NCI-H774 (cell line): ENCODE data around the gene JAKMIP2.
"Not testable (repeated sequence)": the region's sequence is repeated elsewhere in the genome, so short reads cannot be mapped to it uniquely, and the experiment has no call there.

ENCODE experiments used
- DNase-seq: peaks from one replicate; lab custom pipeline; 2025; lab: John Stamatoyannopoulos, UW

JAKMIP2 gene

DNA sequence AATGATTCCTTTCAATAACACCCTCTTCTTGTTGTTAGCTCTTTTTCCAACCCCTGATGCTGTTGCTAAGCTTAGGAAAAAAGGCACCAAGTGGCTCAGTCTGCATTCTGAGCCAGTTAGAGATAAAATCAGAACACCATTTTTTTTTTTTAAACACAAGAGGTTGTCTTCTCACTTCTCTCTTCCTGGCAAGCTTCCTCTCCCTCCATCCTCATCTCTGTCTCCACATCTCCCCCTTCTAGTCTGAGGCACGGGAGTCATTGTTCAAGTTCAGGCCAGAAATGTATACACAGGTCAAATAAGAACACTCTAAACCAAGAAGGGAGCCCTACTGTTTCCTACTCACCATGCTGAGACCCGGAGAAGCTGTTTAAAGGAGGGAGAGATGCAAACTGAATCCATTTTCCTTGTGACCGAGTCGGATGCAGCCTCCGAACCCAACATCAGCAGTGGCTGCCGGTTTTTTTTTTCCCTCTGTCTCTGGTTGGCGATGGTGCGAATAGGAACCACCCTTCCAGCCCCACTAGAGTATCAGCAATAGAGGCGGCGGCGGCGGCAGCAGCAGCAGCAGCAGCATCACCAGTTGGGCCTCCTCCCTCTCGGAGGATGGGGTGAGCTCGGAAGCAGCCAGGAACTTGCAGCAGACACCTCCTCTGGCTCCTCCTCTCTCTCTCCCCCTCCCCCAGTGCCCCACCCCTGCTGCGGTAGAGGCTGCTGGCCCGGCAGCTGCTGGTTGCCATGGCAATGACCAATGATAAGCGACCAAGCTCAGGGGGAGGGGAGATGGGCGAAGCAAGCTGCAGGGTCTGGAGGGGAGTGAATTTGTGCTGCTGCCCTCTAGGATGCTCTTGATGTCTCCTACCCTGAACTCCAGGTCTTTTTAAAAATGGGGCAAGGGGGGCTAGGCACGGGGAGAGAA, at the start of gene JAKMIP2:
Gene JAKMIP2 (minus strand): TSS at position 619 of the 919 bp plus-strand sequence. CDS start 110,922 bp downstream, outside the sequence.
- DNase-seq: peak; percentile 96

DNA sequence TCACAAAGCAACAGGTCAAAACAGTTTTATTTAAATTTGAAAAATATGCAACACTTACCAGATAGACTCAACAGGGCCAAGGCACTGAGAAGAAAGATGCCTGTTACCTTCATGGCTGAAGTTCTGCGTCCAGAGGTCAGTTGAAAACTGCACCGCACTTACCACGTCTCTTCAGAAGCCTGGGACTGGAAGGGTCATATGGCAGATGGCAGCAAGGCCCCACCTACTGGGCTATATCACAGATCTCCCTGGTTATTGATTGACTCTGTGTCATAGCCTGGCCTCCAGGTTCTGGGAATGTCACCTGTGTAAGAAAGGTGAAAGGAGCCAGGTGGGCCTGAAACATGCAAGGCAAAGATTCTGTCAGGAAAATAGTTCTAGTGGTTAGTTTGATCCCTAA, 48.9 kb upstream of the JAKMIP2 start, which contains the start of gene SPINK1:
Gene SPINK1 (minus strand): TSS at position 207 of the 400 bp plus-strand sequence. CDS start 94 bp downstream, at position 113.
- no peak for DNase-seq

DNA sequence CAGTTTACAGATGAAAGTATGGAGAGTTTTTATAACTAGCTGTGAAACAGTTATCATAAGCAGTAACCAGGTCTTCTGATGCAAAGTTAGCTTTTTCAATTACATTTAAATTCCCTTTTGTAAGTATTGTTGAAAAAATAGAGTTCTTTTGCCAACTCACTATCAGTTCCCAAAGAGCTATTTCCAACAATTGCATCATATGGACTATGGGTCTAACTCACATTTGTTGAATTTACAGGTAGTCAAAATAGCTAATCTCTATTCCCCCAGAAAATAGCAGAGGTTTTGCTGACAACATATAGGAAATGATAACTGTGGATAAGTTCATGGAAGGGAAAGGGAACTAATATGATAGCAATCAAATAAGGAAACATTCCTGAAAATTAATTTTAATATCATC, 47.5 kb upstream of the JAKMIP2 start:
- DNase-seq: no peak

DNA sequence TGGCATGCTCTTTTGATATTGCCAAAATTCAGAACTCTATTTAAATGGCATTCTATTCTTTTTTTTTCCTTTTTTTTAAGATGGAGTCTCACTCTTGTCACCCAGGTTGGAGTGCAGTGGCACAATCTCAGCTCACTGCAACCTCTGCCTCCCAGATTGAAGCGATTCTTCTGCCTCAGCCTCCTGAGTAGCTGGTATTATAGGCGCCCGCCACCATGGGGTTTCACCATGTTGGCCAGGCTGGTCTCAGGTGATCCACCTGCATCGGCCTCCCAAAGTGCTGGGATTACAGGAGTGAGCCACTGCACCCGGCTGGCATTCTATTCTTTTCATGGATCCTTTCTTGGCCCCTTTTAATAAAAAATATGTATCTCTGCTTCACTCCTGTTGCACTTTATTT, 44.5 kb upstream of the JAKMIP2 start:
- not testable (repeated sequence) for DNase-seq

GRCh38 chr5:147826361-147826760, 43.8 kb upstream of the JAKMIP2 start:
- no peak for DNase-seq

DNA sequence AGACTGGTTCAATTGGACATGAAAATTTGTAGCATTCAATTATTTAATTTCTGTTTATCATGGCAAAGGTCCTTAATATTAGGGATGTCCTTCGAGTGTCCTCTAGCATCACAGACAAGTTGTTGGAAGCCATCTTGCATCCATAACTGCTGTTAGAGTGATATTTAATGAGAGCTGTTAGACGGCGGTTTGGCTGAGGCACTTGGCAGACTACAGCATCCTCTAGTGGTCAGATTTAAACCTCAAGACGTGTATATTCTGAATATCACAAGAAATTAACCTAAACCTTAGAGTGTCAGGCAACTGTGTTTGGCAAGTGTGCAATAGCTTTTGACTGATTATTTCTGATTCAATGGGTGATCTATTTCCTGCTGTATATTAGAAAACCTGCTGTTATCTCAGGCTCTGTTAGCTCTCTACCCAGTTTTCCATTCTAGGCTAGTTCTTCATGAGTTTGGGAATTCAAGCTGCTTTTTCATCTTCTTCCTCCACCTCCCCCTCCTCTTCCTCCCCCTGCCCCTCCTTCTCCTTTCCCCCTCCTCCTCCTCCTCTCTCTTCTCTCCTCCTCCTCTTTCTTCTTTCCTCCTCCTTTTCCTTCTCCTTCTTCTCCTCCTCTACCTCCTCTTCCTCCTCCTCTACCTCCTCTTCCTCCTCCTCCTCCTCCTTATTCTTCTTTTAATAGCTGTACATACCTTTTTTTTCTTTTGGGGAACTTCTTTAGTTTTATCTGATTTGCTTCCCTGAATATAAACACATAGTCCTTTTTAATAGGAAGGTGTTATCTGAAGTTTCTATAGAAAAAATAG, 40.4 kb upstream of the JAKMIP2 start:
- peak; percentile 73 for DNase-seq

DNA sequence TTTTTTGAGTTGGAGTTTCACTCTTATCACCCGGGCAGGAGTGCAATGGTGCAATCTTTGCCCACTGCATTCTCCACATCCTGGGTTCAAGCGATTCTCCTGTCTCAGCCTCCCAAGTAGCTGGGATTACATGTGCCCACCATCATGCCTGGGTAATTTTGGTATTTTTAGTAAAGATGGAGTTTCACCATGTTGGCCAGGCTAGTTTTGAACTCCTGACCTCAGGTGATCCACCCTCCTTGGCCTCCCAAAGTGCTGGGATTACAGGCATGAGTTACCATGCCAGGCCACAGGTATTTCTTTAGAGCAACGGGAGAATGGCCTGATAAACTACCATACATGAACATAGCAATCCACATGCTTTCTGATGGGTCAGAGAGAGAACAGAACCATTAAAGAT, 39.7 kb upstream of the JAKMIP2 start:
- DNase-seq: not testable (repeated sequence)

DNA sequence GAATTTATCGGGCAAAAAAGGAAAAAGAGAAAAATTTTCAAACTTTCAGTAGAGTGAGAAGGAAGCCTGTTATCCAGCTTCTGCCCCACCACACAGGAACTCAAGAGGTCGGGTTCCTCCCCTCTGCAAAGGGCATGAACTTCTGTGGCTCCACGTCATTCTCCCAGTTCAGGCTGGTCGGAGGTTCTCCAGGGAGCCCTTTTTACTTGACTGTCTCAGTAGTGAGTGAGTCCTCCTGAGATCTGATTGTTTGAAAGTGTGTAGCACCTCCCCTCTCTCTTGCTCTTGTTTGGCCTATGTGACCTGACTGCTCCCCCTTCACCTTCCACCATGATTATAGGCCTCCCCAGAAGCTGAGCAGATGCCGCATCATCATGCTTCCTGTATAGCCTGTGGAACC, 39.2 kb upstream of the JAKMIP2 start:
- DNase-seq: no peak

DNA sequence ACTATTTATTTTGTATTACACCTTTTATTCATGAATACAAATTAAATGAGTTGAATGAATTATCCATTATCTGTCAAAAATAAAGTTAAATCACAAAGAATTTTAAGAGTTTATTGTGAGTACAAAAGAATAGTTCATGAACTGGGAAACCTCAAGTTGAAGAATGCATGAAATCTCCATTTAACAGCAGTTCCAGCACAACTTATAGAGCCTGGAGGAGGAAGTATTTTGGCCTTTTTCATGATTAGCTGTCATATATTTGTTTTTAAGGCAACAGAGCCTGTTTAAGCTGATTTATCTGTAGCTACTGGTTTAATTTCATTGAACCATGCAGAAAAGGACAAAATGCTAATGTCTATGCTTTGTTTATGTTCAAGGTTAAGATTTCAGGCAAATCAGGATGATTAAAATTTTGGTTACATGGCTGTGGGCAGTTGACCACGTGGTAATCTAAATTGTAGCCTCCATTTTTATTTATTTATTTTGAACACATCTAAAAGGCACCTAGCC, 36.8 kb upstream of the JAKMIP2 start:
- DNase-seq: no peak

DNA sequence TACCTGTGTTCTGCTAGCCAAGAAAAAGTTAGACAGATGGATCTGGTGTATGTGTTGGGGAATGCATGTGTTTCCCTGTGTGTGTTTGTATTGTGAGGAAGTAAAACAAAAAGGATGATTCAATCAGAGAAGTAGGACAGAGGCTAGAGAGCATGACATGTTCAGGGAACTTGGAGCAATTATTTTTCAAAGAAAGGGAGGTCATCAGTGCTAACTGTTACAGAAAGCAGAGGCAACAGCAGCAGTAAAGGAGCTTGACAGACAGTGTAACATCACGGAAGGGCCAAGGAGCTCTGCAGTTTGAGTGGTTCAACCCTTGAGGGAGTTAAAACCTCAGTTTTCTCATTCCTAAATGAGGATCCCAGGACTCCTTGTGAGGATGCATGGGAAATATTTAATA, 35.8 kb upstream of the JAKMIP2 start:
- DNase-seq: no peak

DNA sequence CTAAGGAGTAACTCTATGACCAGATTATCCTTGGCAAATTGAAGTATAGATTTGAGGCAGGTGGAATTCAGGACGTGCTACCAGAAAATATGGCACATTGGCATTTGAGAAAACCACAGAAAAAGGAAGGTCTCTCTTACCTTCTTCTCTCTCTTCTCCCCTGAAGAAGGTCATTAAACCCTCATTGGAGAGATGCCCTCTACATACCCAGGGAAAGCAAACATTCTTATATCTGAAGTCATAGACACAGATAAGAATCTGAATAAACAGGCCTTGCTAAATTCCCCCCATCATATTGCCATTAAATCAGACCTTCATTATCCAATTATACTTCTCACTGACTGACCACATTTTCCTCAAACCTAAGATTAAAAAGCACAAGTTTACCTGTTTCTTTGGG, 31.2 kb upstream of the JAKMIP2 start:
- DNase-seq: no peak

DNA sequence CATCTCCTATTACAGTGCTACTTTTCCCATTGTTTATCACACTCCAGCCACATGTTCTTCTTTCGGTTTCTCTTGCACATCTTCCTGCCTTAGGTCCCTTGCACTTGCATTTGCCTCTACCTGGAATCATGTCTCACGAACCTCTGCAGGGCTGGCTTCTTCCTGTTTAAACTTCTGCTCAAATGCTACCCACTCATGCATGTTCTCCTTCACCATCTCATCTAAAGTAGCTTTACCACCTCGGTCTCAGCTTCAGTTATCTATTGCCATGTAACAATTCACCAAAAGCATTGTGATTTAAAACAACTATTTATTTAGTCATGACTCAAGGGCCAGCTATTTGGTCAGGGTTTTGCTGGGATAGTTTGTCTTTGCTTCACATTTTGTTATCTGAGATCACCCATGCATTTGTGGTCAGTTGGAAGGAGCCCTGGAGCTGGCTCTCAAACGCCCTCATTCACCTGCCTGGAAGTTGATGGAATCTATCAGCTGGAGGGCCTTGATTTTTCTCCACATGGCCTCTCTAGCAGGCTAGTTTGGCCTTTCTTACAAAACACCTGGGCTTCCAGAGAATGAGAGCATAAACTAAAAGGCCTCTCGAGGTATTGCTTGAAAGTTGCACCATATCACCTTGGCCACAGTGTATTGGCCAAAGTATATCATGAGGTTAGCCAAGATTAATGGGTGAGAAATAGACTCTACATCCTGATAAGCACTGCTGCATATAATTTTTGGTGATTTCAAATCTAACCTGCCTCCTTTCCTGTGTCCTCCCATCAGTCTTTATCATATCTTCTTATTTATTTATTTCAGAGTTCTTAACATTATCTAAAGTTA, 27.5 kb upstream of the JAKMIP2 start:
- no peak for DNase-seq

DNA sequence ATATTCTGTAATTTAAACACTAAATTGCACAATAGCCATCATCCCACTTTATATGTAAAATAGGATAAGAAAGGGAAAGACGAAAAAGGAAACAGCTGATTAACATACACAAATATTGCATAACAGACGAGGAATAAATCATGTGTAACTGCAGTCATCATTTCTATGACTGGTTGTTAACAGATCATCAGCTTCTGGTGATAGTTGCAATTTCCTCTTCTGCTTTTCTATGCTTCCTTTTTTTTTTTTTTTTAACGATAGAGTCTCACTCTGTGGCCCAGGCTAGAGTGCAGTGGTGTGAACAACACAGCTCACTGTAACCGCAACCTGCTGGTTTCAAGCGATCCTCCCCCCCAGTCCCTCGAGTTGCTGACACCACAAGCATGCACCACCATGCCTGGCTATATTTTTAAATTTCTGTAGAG, 22.5 kb upstream of the JAKMIP2 start:
- no peak for DNase-seq

DNA sequence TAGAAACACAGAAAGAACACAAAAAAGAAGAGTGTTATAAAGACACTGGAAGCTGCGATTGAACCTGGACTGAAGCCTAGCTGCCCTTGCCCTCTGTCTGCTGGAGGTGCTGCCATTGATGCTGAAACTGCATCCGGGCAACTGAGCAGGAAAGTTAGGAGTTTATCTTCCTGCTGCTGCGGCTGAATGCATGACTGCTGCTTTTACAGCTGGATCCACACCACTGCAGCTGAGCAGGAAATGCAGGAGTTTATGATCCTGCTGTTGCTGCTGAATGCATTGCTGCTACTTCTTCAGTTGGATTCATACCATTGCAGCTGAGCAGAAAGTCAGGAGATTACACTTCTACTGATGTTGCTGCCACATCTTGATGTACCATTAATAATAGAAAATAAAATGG, 21.8 kb upstream of the JAKMIP2 start:
- no peak for DNase-seq

- DNase-seq: no peak
Observed at GRCh38 chr5:147803926-147804325, 21.4 kb upstream of the JAKMIP2 start.

DNA sequence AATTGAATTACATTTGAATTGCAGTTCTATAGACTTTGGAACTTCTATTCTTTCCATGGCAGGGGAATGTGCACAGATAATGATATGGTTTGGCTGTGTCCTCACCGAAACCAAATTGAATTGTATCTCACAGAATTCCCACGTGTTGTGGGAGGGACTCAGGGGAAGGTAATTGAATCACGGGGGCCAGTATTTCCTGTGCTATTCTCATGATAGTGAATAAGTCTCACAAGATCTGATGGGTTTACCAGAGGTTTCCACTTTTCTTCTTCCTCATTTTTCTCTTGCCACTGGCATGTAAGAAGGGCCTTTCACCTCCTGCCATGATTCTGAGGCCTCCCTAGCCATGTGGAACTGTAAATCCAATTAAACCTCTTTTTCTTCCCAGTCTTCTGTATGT, 20.6 kb upstream of the JAKMIP2 start:
- not testable (repeated sequence) for DNase-seq

DNA sequence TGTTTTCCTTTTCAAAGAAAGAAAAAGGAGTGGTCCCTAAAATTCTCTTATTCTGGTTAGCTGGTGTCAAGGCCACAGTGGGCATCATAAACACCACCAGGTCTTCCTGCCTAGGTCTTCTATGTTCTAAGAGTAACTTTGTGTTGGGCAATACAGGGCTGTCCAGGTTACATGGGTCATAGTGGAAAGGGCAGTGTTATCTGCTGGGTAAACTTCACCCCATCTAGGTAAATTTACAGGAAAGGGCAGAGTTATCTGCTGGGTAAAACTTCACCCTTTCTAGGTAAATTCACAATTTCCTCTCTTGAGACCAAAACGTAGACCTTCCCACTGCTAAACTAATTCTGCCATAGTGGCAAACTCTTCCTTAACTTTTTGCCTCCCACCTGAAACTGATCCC, 18.9 kb upstream of the JAKMIP2 start:
- DNase-seq: no peak

GRCh38 chr5:147800491-147800890, 18.0 kb upstream of the JAKMIP2 start:
- DNase-seq: no peak

DNA sequence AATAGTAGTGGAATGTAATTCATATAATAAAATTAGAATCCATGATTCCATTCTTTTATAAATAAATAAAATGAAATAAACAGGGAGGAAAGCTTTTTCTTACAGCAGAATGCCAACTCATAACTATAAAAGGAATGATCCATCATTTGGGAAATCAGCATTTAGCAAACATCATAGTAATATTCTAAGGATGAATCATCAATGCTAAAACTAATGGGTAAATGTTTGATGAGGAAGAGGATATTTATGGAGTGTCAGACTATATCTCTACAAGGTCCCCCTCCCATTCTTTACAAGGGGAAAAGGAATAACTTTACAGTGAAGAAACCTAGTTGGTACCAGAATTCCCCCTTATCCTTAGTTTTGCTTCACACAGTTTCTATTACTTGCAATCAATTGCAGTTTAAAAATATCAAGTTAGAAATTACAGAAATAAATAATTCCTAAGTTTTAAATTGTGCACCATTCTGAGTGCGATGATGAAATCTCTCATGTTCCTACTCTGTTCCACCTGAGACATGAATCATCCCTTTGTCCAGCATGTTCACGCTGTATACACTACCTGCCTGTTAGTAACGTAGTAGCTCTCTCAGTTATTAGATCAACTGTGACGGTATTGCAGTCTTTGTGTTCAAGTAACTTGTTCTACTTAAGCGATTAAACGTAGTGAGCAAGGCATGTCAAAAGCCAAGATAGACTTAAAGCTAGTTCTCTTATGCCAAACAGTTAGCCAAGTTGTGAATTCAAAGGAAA, 14.2 kb upstream of the JAKMIP2 start:
- no peak for DNase-seq

GRCh38 chr5:147791181-147791580, 8.7 kb upstream of the JAKMIP2 start:
- no peak for DNase-seq

GRCh38 chr5:147789820-147790219, 7.3 kb upstream of the JAKMIP2 start:
- DNase-seq: no peak
